Tibial nerve (tissue), 3 donors: Measurements from ENCODE around the gene MIGA1.

Experiments used
- CTCF ChIP-seq, 5 experiments: fragments of 200-600 bp in 3 of 5; fragments of 450-650 bp in 2 of 5; sonication (generic) in 3 of 5; IDR thresholded peaks; one replicate each; pipeline ENCODE4 v1.5.1; 2016 to 2019; ENCODE audit warnings: antibody characterized with exemption in 5 of 5, mild to moderate bottlenecking in 3 of 5, moderate library complexity in 2 of 5
- POLR2A ChIP-seq, 2 donors: fragments of 450-650 bp; IDR thresholded peaks; one replicate each; pipeline ENCODE4 v1.6.1; 2017; ENCODE audit warnings: antibody characterized with exemption in 2 of 2, mild to moderate bottlenecking in 2 of 2, moderate library complexity in 2 of 2

DNA sequence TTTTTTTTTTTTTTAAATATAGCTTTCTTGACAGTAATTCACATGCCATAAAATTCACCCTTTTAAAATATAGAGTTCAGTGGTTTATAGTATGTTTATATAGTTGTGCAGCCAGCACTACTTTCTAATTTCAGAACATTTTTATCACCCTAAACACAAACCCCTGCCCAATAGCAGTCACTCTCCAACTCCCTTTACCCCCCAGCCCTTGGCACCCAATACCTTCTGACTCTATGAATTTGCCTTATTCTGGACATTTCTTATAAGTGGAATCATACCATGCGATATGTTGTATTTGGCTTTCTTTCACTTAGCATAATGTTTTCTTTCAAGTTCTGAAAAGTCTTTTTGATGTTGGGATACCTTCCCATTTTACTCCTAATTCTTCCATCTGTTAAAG is 66.5 kb downstream of the MIGA1 start:
- TF ChIP-seq CTCF (IDR thresholded peaks at IDR 0.05) (no peak), POLR2A (IDR thresholded peaks at IDR 0.05) (no peak)
